NCI-H748 treated with DMSO at 0.1 percent for 48 hours (cell line): Measurements from ENCODE around the gene NTRK2.

Source experiments
- DNase-seq: peaks from one replicate; lab custom pipeline; 2025; lab: John Stamatoyannopoulos, UW

NTRK2 gene

DNA sequence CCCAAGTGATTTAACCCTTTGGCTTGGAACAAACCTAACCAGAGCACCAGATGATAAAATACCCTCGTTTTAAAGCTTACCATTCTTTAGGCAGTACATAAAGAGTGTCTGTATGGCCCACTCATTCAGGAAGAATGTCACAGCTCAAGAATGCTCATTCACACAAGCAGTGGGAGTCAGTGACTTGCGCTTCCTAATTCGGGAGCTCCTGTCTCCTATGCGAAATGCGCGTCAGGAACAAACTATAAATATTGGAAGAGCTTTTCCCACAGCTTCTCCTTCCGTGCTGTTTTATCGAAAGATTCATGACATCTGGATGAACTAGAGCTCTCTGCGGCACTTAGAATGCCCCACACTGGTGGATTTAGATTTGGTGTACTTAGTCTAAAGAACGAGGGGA, 66.6 kb downstream of the NTRK2 start:
- no peak for DNase-seq

GRCh38 chr9:84736536-84736935, 67.0 kb downstream of the NTRK2 start:
- no peak for DNase-seq

DNA sequence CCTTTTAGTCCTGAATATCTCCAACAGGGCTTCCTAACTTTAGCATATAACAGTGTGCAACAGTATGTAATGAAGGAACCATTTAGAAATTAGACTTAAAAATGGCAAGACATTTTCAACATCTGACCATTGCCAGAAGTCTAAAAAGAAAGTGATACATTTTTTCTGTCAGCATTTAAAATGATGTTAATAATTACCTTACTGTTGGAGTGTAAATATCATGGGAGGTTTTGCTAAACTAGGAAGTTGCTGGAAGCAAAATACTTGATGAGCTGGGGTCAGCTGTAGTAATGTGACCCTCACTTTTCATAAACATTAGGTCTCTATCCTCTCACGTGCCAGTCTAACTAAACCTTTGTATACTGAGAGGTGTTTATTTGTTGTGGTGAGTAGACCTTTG, 68.8 kb downstream of the NTRK2 start:
- DNase-seq = no peak

- DNase-seq = no peak
These were observed 72.7 kb downstream of the NTRK2 start for GRCh38 chr9:84742261-84742660.

- no peak for DNase-seq
These were observed 74.7 kb downstream of the NTRK2 start for GRCh38 chr9:84744195-84744594.

GRCh38 chr9:84744726-84745125, 75.2 kb downstream of the NTRK2 start:
- no peak for DNase-seq

DNA sequence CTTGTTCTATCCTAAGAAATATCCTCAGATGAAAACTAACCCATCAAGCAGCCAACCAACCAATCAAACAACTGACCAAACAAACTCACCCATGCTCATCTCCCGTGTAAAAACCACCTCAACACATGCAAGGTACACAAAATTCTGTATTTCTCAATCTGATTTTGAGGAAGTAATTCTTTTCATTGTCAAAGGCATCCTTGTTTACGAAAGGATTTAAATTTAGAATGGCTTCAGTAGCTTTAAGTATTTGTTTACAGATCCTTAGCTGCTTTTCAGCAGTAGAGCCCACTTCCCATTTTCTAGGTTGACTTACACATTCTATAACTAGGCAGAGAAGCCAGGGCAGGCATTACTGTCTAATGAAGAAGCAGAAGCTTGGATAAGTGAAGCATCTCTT, 78.6 kb downstream of the NTRK2 start:
- no peak for DNase-seq

- DNase-seq = no peak
These were observed 80.8 kb downstream of the NTRK2 start for GRCh38 chr9:84750152-84750865.

- DNase-seq = no peak
These were observed 82.4 kb downstream of the NTRK2 start for GRCh38 chr9:84751921-84752320.

GRCh38 chr9:84754461-84754860, 84.9 kb downstream of the NTRK2 start:
- no peak for DNase-seq

- no peak for DNase-seq
These were observed 85.4 kb downstream of the NTRK2 start for GRCh38 chr9:84754881-84755280.

- no peak for DNase-seq
These were observed 85.9 kb downstream of the NTRK2 start for GRCh38 chr9:84755380-84755779.

- DNase-seq = no peak
These were observed 86.6 kb downstream of the NTRK2 start for GRCh38 chr9:84756171-84756570.

GRCh38 chr9:84756731-84757130, 87.2 kb downstream of the NTRK2 start:
- DNase-seq = no peak

GRCh38 chr9:84758817-84759216, 89.3 kb downstream of the NTRK2 start:
- no peak for DNase-seq

- no peak for DNase-seq
These were observed 89.8 kb downstream of the NTRK2 start for GRCh38 chr9:84759300-84759750.

DNA sequence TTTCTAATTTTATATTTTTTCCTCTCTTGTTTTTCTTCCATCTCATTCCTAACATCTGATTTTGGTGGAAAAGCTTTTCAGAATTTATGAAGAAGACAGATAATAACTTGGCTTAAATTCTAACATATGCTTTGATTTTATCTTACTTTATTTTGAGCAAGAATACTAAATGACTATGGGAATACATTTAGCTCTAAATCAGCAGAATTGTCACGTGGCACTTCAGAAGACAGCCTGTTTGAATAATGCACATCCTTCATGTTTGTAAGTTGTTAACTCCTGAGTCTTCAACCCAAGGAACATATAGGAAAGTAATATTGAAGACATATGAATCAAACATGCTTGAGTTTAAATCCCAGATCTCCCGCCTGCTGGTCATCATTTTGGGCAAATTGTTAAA, 90.3 kb downstream of the NTRK2 start:
- no peak for DNase-seq

GRCh38 chr9:84761137-84761808, 91.7 kb downstream of the NTRK2 start:
- DNase-seq = no peak

- no peak for DNase-seq
These were observed 103.0 kb downstream of the NTRK2 start for GRCh38 chr9:84772511-84772910.

DNA sequence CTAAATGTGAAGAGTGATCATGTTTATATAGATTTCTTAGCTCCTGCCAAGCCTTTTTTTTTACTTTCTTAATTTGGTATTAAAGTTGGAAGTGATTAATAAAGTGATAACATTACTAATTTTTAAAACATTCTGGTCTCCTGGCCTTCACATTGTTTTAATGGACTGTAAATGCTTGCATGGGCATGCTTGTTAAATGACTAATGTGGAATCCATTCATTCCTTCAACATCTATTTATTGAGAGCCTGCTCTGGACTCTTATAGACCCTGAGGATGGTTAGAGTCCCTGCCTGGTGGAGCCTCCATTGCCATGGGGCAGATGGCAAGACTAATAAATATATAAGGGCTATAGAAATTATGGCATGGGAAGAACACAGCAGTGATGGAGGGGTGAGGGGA, 103.5 kb downstream of the NTRK2 start:
- DNase-seq = no peak

DNA sequence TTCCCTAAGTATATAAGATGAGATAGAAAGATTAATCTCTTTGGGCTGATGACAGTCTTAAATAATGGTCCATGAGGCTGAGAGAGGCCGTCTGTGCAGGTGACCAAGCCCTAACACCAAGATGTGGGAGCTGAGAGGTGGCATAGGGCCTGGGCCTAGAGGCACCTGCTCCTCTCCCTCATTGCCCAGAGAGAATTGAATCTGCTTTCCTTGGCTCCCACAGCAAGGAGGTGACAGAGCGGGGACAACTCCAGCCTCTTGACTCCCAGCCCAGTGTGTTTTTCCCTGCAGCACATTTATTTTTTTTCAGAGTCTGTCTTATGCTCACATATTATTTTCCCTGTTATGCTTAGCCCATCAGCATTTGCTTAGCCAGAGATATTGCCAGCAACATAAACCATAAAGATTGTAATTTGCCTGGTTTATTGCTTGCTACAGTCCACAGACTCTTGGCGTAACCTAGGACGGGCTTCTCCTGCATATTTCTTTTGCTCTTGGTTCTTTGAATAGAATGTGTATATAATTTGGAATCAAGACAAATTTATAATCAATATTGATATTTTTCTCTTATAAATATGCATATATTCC, 105.6 kb downstream of the NTRK2 start:
- DNase-seq = no peak

- DNase-seq = no peak
These were observed 109.0 kb downstream of the NTRK2 start for GRCh38 chr9:84778570-84778969.

- no peak for DNase-seq
These were observed 110.4 kb downstream of the NTRK2 start for GRCh38 chr9:84779883-84780282.
